ENCODE data around the gene CIB2.
"Not testable (repeated sequence)": the region's sequence is repeated elsewhere in the genome, so short reads cannot be mapped to it uniquely, and the experiment has no call there.

The CIB2 gene

GRCh38 chr15:78155355-78155939, 24.2 kb upstream of the CIB2 start:
- H3K27ac ChIP-seq (ENCODE audit: low read length) = no peak overlapping the region
- H4K20me1 ChIP-seq (ENCODE audit: insufficient read depth, low read length) = peaks cover 17% of the 10 kb centered on the region
- H3K79me2 ChIP-seq (ENCODE audit: low read length) = peaks cover 75% of the 10 kb centered on the region
- H2AFZ ChIP-seq (ENCODE audit: low read depth, low read length) = no peak overlapping the region
- H3K27me3 ChIP-seq (ENCODE audit: low read depth, low read length) = no peaks in the 10 kb centered on the region
- H3K9ac ChIP-seq (ENCODE audit: low read length) = no peak overlapping the region
- peaks cover 61% of the 10 kb centered on the region for H3K36me3 ChIP-seq (replicated peaks; ENCODE audit: low read depth, low read length)
- TF ChIP-seq CTCF (IDR thresholded peaks at IDR 0.05; ENCODE audit: low read depth, low read length) (no peak), EZH2phosphoT487 (IDR thresholded peaks at IDR 0.05; ENCODE audit: low read depth) (no peak)
- no peaks in the 10 kb centered on the region for H3K9me3 ChIP-seq (ENCODE audit: insufficient read depth, low read length)
- H3K4me1 ChIP-seq (ENCODE audit: low read length) = peaks cover 24% of the 10 kb centered on the region
- H3K4me2 ChIP-seq (ENCODE audit: low read length) = no peak overlapping the region
- no peak overlapping the region for H3K4me3 ChIP-seq (ENCODE audit: low read length)

DNA sequence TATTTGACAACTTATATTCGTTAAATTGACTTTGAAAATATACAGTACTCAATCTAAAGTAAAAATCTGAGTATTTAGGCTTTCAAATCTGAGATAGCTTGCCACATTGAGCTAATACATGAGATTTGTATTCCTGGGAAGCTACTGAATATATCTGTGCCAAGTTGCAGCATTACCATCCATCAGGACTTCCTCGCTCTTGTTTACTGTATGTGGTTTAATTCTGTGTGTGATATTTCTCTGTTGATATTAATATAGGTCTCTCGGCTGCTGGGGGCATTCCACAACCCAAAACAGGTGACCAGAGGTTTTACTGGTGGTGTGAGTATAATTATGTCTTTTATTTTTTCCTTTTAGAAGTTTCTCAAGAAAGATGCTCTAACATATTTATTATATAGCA, 23.7 kb upstream of the CIB2 start:
- no peaks in the 10 kb centered on the region for H3K27me3 ChIP-seq (ENCODE audit: low read depth, low read length)
- peaks cover 80% of the 10 kb centered on the region for H3K79me2 ChIP-seq (ENCODE audit: low read length)
- H3K36me3 ChIP-seq (replicated peaks; ENCODE audit: low read depth, low read length) = peaks cover 62% of the 10 kb centered on the region
- no peak overlapping the region for H3K4me2 ChIP-seq (ENCODE audit: low read length)
- H3K4me3 ChIP-seq (ENCODE audit: low read length) = no peak overlapping the region
- no peaks in the 10 kb centered on the region for H3K9me3 ChIP-seq (ENCODE audit: insufficient read depth, low read length)
- H3K4me1 ChIP-seq (ENCODE audit: low read length) = peaks cover 27% of the 10 kb centered on the region
- no peak overlapping the region for H3K9ac ChIP-seq (ENCODE audit: low read length)
- H4K20me1 ChIP-seq (ENCODE audit: insufficient read depth, low read length) = peaks cover 22% of the 10 kb centered on the region
- no peak overlapping the region for H2AFZ ChIP-seq (ENCODE audit: low read depth, low read length)
- TF ChIP-seq EZH2phosphoT487 (IDR thresholded peaks at IDR 0.05; ENCODE audit: low read depth) (no peak), CTCF (IDR thresholded peaks at IDR 0.05; ENCODE audit: low read depth, low read length) (no peak)
- H3K27ac ChIP-seq (ENCODE audit: low read length) = no peak overlapping the region

GRCh38 chr15:78151075-78151474, 19.8 kb upstream of the CIB2 start:
- H2AFZ ChIP-seq (ENCODE audit: low read depth, low read length); H3K9me3 ChIP-seq (ENCODE audit: insufficient read depth, low read length); H3K27me3 ChIP-seq (ENCODE audit: low read depth, low read length): not testable (repeated sequence)
- Histone ChIP-seq H4K20me1 (ENCODE audit: insufficient read depth, low read length) (peaks cover 26% of the 10 kb centered on the region), H3K27ac (ENCODE audit: low read length) (peak overlapping the region; percentile 43), H3K9ac (ENCODE audit: low read length) (peak overlapping the region; percentile 88), H3K79me2 (ENCODE audit: low read length) (peaks cover 68% of the 10 kb centered on the region), H3K36me3 (replicated peaks; ENCODE audit: low read depth, low read length) (peaks cover 41% of the 10 kb centered on the region), H3K4me2 (ENCODE audit: low read length) (peak overlapping the region; percentile 90), H3K4me1 (ENCODE audit: low read length) (peaks cover 33% of the 10 kb centered on the region), H3K4me3 (ENCODE audit: low read length) (peak overlapping the region; percentile 89)

DNA sequence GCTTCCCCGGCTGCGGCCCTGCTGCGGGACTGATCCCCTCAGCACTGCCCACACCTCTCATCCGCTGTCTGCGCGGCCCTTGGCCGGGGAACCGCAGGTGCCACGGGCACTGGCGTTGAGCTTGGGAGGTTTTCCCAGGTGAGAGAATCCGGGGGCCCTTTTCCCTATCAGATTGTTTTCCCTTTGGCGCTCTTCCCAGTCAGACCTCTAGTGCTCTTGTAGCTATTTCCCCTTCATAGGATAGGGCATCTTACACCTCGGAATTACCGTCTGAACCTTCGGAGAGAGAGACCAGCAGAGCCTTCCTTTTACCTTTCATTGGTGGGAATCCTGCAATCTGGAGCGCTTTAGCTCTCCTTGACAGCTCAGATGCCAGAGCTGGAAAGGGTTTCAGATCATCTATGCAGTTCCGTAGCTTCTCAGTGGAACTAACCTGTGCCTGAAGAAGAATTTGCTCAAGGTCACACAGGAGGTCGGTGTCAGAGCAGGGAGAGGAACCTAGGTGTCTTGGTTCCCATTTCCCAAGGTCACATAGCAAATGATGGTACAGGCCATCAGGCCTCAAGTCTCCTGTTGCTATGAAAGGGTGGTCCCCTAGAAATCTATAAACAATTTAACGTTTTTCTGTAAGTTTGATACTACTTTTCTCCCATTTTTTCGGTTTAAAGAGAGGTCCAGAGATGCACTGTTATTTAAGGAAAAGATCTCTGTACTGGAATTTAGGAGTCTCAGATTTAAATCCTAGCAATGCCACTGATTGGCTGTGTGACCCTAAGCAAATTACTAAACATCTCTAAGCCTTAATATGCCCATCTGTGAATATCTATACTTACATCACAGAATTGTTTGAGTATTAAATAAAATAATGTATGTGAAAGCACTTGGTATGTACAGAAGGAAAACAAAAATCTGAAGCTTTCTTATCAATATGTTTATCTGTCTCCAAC, 18.8 kb upstream of the CIB2 start:
- Histone ChIP-seq H4K20me1 (ENCODE audit: insufficient read depth, low read length) (peaks cover 26% of the 10 kb centered on the region), H3K4me2 (ENCODE audit: low read length) (peak overlapping the region; percentile 90), H2AFZ (ENCODE audit: low read depth, low read length) (no peak overlapping the region), H3K36me3 (replicated peaks; ENCODE audit: low read depth, low read length) (peaks cover 31% of the 10 kb centered on the region), H3K27me3 (ENCODE audit: low read depth, low read length) (no peaks in the 10 kb centered on the region), H3K79me2 (ENCODE audit: low read length) (peaks cover 58% of the 10 kb centered on the region), H3K9ac (ENCODE audit: low read length) (peak overlapping the region; percentile 88), H3K27ac (ENCODE audit: low read length) (peak overlapping the region; percentile 43), H3K9me3 (ENCODE audit: insufficient read depth, low read length) (no peaks in the 10 kb centered on the region), H3K4me3 (ENCODE audit: low read length) (peak overlapping the region; percentile 89), H3K4me1 (ENCODE audit: low read length) (peaks cover 33% of the 10 kb centered on the region)
- no peak for TF ChIP-seq CTCF (IDR thresholded peaks at IDR 0.05; ENCODE audit: low read depth, low read length)
- TF ChIP-seq EZH2phosphoT487 (IDR thresholded peaks at IDR 0.05; ENCODE audit: low read depth) = no peak
